ENCODE results near the gene ANGPTL4.
A peak's percentile ranks its signal among the peaks of the same experiment; 100 is the strongest.
"Not testable (repeated sequence)": the region's sequence is repeated elsewhere in the genome, so short reads cannot be mapped to it uniquely, and the experiment has no call there.

The ANGPTL4 gene, protein sequence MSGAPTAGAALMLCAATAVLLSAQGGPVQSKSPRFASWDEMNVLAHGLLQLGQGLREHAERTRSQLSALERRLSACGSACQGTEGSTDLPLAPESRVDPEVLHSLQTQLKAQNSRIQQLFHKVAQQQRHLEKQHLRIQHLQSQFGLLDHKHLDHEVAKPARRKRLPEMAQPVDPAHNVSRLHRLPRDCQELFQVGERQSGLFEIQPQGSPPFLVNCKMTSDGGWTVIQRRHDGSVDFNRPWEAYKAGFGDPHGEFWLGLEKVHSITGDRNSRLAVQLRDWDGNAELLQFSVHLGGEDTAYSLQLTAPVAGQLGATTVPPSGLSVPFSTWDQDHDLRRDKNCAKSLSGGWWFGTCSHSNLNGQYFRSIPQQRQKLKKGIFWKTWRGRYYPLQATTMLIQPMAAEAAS

DNA sequence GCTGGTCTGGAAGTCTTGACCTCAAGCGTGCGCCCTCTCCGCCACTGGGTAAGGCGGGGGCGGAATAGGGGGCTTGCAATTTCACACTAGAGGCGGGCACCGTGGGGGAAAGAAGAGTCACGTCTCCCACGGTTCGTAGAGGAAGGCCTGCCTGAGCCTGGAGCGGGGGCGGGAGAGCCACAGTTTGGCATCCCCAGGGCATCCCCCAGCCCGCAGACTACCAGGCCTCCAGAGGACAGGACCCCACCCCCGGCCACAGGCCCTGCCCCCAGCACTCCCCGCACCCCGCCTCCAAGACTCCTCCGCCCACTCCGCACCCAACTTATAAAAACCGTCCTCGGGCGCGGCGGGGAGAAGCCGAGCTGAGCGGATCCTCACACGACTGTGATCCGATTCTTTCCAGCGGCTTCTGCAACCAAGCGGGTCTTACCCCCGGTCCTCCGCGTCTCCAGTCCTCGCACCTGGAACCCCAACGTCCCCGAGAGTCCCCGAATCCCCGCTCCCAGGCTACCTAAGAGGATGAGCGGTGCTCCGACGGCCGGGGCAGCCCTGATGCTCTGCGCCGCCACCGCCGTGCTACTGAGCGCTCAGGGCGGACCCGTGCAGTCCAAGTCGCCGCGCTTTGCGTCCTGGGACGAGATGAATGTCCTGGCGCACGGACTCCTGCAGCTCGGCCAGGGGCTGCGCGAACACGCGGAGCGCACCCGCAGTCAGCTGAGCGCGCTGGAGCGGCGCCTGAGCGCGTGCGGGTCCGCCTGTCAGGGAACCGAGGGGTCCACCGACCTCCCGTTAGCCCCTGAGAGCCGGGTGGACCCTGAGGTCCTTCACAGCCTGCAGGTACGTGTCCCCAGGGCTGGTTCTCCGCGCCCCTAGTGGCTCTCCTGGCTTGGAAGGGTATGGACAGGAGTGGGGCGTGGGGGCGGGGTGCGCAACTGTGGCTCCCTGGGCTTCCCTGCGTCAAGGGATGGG, at the start of gene ANGPTL4:
TSS of gene ANGPTL4 (plus strand) at position 353 of the 969 bp plus-strand sequence. CDS start at position 520, 167 bp downstream.
- DNase-seq (ENCODE audit: low spot score) = peak; percentile 37

DNA sequence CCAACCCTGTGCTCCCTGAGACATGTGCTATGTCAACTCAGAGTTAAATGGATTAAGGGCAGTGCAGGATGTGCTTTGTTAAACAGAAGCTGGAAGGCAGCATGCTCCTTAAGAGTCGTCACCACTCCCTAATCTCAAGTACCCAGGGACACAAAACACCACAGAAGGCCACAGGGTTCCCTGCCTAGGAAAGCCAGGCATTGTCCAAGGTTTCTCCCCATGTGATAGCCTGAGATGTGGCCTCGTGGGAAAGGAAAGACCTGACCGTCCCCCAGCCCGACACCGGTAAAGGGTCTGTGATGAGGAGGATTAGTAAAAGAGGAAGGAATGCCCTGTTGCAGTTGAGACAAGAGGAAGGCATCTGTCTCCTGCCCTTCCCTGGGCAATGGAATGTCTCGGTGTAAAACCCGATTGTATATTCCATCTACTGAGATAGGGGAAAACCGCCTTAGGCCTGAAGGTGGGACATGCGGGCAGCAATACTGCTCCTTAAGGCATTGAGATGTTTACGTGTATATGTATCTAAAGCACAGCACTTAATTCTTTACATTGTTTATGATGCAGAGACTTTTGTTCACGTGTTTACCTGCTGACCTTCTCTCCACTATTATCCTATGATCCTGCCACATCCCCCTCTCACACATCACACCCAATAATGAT, 48.8 kb upstream of the ANGPTL4 start:
- not testable (repeated sequence) for DNase-seq (ENCODE audit: low spot score)

DNA sequence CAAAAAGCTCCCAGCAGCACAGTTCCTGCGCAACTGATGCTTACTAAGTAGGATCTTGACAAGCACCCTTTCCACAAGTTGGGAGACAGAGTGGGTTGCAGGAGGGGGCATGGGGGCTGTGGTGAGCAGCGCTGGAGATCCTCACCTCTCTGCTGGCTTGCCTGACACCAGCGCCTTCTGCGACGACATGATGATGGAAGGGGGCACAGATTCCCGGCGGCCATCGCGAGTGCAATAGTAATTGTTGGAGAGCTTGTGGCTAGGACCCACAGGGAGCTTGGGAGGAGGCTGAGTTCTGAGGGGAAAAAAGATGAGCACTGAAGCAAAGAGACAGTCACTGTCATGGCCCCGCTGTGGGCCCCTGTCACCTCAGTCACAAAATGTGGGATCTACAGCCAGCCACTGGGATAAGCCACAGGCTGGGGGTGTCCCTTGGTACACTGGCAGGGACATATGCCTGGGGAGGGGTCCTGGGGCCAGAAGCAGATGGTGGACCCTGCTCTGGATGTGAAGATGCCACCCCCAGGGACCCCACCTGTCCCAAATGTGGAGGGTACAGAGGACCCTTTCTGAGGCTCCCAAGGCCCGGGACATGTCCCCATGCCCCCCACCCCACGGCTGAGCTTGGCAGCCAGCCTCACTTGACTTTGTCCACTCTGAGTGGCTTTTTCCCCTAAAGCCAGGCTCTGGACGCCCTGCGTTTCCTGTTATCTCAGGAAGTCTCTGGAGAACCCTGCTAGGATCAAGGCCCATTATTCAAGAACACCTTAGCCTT, 47.4 kb upstream of the ANGPTL4 start:
- DNase-seq (ENCODE audit: low spot score) = no peak

DNA sequence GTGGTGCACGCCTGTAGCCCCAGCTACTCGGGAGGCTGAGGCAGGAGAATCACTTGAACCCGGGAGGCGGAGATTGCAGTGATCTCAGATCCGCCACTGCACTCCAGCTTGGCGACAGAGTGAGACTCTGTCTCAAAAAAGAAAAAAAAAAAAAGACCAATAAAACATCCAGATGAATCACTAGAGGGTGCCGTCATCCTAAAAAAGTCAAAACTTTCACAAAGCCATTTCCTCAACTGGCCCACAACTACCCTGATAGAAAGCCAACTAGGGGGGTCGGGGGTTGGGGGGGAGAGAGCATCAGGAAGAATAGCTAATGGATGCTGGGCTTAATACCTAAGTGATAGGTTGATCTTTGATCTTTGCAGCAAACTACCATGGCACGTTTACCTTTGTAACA, 45.1 kb upstream of the ANGPTL4 start:
- not testable (repeated sequence) for DNase-seq (ENCODE audit: low spot score)

DNA sequence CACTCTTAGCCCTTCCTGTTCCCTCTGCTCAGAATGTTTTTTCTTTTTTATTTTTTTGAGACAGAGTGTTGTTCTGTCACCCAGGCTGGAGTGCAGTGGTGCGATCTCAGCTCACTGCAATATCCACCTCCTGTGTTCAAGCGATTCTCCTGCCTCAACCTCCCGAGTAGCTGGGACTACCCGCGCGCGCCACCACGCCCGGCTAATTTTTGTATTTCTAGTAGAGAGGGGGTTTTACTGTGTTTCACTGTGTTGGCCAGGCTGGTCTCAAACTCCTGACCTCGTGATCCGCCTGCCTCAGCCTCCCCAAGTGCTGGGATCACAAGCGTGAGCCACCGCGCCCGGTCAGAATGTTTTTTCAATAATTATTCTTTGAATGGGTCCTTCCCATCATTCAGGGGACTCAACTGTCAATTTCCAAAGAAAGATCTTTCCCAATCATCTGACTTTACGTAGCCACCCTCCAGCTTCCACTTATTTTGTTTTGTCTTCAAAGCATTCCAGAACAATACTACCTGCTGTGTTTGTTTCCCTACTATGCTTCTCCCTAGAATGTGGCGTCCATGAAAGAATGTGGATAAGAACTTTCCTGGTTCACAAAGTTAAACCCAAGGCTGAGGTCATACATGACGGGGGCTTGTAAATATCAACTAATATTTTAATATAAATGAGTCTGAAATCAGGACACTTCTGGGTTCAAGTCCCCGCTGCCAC, 44.0 kb upstream of the ANGPTL4 start:
- DNase-seq (ENCODE audit: low spot score) = no peak

DNA sequence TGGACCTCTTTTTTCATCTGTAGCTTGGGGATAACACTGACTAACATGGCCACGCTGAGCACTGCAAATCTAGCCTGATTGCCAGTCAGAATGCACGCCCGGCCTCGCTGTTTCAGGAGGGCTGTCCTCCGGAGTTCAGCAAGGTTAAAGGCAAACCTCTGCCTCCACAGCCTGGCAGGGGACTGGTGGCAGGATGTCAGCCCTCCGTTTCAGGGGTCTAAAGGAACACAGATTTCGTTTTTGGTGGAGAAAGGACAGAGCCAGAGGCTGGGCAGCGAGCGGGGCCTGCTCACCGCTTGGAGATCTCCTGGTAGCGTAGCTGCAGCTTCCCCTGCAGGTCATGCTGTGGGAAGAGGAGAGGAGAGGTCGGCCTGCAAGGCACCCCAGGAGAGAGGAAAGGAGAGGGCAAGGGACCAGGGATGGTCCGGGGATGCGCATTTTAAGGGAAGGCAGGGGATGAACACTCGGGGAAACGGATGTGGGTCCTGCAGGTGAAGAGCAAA, 43.3 kb upstream of the ANGPTL4 start:
- no peak for DNase-seq (ENCODE audit: low spot score)

DNA sequence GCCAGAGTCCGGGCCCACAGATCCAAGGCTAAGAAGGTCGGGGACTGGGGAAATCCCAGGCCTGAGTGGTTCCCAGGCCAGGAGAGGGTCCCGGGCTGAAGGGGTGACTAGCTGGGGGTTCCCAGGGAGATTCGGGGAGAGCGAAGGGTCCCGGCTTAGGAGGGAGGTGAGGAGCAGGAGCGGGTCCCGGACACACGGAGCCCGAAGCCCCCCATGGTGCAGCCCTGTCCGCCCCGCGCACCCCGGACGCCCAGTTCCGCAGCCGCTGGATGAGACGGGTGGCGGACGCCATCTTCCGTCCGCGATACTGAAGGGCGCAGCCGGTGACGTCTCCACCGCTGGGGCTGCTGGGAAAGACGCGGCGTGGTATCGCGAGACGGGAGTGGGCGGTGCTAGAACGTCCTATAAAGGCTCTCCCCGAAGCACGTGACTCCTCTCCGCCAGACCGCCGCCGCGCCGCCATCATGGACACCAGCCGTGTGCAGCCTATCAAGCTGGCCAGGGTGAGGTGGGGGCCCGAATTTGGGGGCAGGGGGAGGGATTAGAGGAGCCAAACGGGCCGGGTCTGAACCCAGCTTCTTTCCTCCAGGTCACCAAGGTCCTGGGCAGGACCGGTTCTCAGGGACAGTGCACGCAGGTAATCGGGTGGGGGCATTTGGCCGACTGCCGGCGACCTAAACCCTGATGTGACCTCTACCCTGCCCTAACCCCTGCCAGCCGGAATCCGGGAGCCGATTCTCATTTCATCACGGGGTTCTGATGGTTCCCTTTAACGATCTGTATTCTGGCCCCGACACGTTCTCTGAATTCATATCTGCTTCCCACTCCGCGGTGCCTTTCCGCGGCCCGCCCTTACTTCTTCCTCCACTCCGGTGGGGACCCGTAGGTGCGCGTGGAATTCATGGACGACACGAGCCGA, 42.6 kb upstream of the ANGPTL4 start, which contains the start of the genes NDUFA7 and RPS28:
TSS of gene NDUFA7 (minus strand) at position 309 of the 919 bp plus-strand sequence. CDS start at position 292, 17 bp downstream.
TSS of gene RPS28 (plus strand) at position 430 of the 919 bp plus-strand sequence. CDS start at position 465, 35 bp downstream.
- peak; percentile 98 for DNase-seq (ENCODE audit: low spot score)

DNA sequence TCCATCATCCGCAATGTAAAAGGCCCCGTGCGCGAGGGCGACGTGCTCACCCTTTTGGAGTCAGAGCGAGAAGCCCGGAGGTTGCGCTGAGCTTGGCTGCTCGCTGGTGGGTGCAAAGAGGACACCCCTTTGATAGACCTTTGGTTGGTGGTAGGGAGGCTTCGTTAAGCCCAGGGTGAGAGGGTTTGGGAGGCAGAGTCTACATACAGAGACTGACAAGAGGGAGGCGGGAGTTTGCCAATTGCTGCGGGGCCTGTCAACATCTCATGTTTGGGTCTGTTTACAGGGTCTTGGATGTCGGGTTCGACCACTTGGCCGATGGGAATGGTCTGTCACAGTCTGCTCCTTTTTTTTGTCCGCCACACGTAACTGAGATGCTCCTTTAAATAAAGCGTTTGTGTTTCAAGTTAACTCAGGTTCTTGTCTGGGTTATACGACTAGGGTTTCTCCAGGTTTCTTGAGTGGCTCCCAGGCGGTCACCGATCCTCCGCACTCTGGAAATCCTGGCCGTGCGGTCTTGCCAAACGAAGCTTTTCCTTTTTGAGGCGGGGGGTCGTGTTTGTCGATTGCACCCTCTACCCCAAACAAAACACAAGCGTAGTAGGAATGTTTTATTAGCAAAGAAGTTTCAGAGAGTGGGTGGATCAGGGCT, 41.8 kb upstream of the ANGPTL4 start:
- DNase-seq (ENCODE audit: low spot score) = no peak

DNA sequence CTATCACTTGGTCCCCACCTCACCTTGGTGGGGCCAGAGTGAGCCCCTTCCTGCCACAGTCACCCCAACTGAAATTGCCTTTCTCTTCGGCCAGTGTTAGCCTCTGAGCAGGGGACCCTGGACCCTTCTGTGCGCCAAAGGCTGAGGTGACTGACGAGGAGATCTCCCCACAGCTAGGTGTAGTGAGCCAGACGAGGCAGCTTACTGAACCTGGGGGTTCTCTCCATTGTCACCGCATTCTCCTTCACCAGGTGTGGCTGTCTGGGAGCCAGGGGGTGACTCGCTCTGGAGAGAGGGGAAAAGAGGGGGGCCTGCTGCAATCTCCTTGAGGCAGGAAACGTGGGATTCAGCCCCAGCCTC, 41.3 kb upstream of the ANGPTL4 start:
- DNase-seq (ENCODE audit: low spot score) = no peak

DNA sequence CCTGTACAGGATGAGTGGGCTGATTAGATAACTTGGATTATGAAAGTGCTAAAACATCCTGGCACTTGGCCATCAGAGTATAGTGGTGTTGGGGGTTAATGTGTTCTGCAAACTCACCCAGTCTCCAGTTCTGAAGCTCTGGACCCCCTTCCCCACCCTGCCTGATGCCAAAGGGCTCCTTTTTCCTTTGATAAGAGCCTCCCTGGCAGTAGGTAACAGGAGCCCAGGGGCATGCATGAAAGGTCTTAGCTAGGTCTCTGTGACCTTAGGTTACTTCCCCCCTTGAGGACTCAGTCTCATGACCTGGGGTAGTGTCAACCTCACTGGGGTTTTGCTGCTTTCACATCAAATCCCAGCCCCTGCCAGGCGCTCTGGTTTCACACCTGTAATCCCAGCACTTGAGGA, 40.2 kb upstream of the ANGPTL4 start:
- DNase-seq (ENCODE audit: low spot score) = no peak

DNA sequence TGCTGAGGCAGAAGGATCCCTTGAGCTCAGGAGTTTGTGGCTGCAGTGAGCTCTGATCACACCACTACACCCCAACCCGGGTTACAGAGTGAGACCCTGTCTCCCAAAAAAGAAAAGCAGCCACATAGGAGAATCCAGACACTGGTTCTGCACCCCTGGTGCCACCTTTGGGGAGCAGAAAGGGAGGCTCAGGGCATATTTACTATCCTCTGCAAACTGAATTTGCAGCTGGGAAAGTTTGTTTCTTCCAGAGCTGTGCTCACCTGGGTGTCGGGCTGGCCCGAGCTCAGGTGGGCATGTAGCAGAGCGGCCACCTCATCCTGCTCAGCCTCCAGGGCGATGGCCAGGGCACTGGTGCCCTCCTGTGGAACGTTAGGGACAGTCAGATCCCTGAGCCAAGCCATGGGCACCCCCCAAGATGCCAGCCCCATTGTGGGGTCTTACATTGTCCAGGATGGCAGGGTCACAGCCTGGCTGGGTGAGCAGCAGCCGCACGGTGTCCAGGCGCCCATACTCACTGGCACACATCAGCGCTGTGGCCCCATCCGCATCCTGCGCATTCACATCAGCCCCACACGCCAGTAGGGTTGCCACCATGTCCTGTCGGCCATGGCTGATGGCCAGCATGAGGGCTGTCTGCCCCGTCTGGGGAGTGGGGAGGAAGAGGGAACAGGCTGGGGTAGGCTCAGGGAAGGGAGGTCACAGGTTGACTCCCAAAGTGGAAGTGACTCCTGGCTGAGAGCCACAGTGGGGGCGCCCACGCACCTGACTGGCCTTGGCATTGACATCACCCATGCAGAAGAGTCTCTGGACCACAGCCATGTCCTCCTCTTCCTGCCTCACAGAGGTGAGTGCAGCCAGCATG, 39.5 kb upstream of the ANGPTL4 start:
- no peak for DNase-seq (ENCODE audit: low spot score)

DNA sequence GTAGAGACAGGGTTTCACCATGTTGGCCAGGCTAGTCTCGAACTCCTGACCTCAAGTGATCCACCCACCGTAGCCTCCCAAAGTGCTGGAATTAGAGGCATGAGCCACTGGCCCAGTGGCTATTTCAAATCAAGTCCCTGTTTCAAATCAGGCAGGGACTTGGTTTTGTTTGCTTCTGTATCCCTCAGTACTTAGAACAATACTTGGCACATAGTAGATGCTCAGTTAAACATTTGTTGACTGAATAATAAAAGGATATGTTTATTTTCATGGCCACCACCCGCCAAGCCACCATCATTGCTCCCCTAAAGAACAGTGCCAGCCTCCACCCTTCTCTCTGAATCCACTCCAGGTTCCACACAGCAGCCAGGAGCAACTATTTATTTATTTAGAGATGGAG, 38.5 kb upstream of the ANGPTL4 start:
- no peak for DNase-seq (ENCODE audit: low spot score)

DNA sequence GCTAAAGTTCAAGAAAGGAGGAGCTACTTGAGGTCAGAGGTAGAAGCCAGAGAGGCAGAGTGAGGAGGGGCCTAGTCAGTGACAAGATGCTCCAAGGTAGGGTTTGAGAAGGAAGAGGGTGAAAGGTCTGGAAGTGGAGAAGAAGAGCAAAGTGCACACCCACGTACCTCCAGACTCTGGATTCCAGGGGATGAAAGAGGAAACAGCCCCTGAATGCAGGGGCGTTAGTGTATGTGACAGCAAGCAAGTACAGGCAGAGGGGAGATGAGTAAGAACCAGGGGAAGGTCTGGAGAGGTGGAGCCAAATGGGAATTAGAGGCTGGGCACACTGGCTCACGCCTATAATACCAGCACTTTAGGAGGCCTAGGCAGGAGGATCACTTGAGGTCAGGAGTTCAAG, 34.0 kb upstream of the ANGPTL4 start:
- DNase-seq (ENCODE audit: low spot score) = no peak

DNA sequence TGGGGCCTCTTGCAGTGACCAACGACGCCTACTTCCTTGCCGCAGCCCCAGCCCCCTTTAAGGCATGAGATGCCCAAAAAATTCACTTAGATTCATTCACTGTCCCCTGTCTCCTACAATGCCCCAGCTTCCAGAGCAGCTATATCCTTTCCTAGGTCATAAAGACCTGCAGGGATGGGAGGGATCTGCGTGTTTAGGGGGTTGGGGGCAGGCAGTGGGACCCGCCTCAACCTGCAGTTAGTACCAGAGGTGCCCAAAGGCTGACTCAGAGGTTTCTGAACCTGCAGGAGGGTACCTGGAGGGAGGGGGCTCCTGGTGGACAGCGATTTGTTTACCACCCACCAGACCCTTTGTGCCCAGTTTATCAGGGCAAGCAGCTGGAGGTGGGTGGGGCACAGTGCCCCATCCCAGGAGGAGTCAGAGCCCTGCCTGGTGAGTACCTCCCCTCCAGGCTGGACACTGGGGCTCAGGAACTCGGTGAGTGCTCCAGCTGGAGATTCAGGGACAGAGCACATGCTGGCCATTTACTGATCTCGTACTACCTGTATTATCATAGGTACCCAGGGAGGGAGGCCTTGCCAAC, 32.6 kb upstream of the ANGPTL4 start:
- no peak for DNase-seq (ENCODE audit: low spot score)

DNA sequence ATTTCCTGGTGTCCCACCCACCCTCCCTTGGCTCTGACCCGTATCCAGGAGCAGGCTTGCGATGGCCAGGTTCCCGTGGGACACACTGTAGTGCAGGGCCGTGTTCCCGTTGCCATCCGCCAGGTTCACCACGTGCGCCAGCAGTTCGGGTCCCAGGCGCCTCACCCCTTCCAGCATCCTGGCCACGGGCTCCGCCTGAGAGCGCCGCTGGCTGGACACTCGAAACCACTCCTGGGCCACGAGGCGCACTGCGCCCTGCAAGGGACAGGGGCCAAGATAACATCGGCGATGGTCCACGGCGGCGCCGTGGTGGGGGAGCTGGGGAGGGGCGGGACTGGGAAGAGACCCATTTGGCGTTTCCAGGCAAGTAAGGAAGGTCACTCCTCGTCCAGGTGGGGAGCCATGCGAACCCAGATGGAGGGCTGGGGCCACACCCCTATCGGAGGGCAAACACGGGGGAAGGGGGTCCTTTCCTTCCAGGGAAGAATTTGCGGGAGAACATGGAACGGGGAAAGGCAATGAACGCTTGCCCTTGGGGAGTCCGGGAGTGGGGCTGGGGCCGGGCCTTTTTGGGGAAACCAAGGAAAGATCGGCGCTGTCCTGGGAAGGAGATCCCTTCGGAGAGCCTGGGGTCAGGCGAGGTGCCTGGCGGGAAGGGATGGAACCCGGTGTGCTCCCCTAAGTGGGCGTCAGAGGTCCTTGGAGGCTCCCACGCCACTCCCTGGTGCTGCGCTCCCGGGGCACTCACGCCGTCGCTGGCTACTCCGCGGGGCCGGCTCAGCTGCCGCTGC, 30.8 kb upstream of the ANGPTL4 start:
- DNase-seq (ENCODE audit: low spot score) = no peak

DNA sequence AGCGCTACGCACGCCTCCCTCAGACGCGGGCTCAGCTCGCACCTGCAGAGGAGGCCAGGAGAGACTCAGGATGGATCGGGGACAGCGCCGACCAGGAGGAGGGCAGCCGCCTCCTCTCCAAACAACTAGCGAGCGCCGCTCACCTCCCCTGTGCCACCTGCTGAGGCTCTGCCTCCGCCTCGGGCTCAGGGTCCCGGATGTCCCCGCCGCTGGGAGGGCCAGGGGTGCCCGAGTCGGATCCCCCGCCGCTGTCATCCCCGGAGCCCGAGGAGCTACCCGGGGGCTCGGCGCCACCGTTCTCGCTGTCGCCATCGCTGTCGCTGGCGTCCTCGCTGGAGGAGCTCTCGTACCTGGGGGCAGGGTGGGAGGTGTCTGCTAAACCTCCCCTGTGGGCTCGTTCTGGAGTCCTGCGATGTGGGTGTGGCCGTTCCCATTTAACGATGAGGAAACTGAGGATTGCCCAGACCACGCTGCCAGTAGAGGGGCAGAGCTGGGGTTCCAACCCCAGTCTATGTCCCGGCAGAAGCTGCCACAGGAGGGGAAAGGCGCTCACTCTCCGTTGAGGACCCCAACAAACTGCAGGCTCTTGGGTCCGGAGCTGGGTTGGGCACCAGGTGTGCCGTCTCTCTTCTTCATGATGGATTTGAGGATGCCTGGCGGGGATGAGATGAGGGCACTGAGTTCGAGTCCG, 30.0 kb upstream of the ANGPTL4 start:
- no peak for DNase-seq (ENCODE audit: low spot score)
